Activated CD4-positive, alpha-beta T cell treated with anti-CD3 and anti-CD28 coated beads for 24 hours (primary cell): ENCODE measurements around the gene ACOT4.
"Not testable (repeated sequence)": the region's sequence is repeated elsewhere in the genome, so short reads cannot be mapped to it uniquely, and the experiment has no call there.

Experiments
- DNase-seq, 2 donors: peaks; one replicate each; pipeline ENCODE4 v3.0.0-alpha.2; 2020; ENCODE audit warnings: low read depth in 2 of 2

ACOT4 gene

DNA sequence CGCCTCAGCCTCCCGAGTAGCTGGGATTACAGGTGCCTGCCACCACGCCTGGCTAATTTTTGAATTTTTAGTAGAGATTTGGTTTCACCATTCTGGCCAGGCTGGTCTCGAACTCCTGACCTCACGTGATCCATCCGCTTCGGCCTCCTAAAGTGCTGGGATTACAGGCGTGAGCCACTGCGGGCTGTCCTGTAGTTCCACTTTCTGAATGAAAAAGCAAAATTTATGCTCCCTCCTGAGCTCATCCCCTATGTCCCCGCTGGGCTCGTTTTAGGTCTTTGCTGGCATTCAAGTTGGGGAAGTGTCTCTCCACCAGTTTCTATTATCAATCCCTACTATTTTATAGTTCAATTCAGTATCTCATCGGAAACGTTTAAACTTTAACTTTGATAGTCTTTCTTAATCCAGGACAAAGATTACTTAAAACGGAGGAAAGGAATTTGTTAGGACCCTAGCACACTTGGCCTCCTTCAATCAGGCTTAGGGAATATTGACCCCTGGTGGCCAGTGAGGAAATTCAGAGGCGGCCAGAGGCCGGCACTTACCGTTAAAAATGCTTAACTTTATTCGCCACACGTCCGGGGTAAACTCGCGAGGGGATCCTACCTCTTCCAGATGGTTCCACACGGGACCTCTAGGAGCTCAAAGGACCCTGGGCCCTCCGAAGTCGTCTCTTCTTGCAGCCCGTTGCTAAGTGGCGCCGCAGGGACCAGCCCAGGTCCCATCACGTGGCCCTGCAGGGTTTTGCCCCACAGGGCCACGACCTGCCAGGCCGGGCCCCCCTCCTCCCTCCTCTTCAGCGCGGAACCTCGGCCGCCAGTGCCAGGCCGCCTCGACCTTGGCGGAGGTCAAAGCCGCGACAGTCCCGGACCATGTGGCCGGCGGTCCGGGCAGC, 41.7 kb downstream of the ACOT4 start:
- DNase-seq = peak; percentile 47 to 50

DNA sequence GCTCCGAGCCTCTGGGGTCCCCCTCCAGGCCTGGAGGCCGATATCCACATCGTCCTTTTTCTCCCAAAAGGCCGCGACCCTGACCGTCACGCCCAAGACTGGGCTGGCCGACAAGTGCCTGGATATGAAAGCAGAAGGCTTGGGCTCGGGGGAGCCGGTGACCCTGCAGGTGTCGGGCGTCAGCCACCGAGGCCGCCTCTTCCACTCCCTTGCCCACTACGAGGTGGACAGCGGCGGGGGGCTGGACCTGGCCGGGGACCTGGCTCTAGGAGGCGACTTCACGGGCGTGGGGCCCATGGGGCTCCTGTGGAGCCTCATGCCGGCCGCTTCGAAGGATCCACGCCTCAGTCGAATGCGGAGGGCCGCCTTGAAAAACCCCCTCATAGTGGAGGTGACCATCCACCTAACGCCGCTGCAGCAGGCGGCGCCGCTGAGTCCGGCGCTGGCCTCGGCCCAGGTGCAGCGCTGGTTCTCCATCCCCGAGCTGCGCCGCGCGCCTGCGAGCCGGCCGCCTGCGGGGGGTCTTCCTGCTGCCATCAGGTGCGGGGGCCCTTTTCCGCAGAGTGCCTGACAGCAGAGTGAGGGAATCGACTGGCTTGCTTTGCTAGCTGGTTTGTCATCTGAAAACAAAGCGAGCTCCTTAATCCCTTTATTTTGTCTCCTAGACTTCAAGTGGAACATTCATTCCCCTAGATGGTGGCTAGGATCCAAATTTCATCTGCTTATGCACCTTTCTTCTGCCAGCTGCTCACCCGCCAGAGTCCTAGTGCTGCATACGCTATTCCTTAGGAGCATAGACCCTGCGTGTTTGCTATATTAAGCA, 42.5 kb downstream of the ACOT4 start:
- DNase-seq = no peak

DNA sequence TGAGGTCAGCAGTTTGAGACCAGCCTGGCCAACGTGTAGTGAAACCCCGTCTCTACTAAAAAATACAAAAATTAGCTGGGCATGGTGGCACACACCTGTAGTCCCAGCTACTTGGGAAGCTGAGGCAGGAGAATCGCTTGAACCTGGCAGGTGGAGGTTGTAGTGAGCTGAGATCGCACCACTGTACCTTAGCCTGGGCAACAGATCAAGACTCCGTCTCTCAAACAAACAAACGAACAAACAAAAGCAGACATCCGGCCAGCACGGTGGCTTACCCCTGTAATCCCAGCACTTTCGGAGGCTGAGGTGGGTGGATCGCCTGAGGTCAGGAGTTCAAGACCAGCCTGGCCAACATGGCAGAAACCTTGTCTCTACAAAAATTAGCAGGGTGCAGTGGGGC, 44.7 kb downstream of the ACOT4 start:
- DNase-seq = not testable (repeated sequence)

DNA sequence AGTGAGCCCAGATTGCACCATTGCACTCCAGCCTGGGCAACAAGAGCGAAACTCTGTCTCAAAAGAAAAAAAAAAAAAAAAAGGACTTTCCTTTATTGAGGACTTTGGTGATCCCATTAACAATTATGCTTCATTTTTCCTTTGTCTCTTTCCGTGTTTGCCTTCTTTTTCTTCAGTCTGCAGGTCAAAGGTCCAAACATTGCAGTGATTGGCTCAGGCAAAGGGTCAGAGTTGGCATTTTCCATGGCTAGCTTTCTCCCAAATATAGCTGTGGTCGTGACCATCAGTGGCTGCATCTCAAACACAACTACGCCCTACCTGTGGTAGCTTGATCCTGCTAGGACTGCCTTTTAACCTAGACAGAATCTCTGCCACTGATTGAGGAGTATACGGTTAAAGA, 46.2 kb downstream of the ACOT4 start:
- DNase-seq = no peak

DNA sequence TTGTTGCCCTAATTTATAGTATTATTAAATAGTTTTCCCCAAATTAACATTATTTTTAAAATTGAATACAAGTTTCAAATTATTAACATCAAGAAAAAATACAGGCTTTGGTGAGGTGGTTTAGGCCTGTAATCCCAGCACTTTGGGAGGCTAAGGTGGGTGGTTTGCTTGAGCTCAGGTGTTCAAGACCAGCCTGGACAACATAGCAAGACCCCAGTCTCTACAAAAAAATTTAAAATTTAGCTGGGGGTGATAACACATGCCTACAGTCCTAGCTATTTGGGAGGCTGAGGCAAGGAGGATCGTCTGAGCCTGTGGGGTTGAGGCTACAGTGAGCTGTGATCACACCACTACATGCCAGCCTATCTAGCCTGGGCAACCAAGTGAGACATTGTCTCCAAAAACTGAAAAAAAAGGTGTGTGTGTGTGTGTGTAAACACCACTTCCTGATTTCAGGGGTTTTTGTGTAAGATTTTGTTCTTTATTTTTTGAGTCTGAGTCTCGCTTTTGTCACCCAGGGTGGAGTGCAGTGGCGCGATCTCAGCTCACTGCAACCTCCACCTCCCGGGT, 49.2 kb downstream of the ACOT4 start:
- DNase-seq = no peak

DNA sequence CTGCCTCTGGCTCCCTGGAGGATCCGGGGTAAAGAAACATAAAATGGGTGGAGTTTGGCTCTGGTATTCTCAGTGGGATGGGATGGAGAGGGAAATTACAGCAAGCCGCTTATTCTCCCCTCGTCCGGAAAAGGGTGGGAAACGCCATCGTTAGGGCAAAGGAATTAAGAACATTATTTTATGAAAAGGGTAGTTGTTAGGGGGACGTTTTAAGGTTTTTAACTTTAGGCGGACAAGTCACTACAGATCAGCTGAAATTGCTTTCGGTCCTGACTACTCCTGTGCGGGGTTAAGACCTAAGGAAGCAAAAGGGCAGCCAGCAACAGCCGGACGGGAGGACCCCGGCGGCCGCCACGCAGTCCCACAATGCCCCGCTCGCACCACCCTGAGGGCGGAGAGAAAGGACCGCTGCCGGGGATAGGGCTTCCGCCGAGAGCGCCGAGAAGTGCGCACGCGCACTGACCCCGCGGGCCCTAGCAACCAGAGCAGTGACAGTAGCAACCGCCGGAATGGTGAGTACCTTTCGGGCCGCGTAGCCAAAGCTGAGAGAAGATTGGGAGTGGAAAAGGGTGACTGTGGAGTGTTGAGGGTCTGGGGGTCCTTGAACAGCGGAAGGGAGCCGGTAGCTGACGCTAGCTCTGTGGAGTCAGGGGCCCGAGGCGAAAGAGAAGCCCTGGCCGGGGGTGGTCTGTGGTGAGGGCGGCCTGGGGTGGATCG, 53.0 kb downstream of the ACOT4 start, which contains the start of gene DNAL1:
Gene DNAL1, plus strand, starts transcription at position 456 of the 717 bp plus-strand sequence. Its CDS starts 54 bp downstream, at position 510.
- DNase-seq = peak; percentile 87 to 88

DNA sequence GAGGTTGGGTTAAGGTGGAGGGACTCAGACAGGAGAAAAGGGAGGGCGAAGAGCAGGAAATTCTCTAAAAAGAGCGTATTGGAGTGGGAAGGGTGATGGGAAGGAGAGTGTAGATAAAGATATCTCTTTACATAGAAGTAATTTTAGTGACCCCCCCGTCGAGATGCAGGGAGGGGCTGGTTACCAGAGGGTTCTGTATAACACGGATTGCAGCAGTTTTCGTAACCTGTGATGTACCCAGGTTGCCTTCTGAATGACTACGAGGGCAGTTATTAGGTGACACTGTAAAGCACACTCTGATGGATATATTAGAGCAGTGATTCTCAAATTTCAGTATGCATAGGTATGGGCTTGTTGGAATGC, 53.6 kb downstream of the ACOT4 start:
- no peak for DNase-seq
